ENCODE results near the gene VPS8.
"Not testable (repeated sequence)": the region's sequence is repeated elsewhere in the genome, so short reads cannot be mapped to it uniquely, and the experiment has no call there.

The VPS8 gene

DNA sequence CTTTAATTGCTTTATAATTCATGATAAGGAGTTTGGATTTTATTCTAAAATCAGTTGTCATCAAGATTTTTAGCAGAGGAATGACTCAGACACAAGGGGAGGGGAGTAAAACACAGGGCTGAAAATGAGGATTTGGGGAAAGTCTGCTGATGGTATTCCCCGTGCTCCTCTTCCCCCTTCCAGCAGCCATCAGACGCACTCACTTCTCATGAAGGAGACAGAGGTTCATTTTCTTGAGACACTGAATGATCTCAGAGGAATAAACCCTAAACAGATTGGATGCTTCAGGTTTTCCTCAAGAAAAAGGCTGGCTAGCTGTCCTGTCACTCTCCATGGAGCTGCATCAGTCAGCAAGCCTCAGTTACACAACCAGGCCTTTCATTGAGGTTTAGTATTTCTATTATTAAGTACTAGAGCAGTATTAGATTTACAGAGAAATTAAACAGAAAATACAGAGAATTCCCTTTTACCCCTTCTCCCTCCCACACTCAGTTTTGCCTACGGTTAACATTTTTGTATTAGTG lies 174.5 kb downstream of the VPS8 start:
- no peaks in the 10 kb centered on the region for H3K27me3 ChIP-seq (ENCODE audit: insufficient read depth, low read length)
- no peaks in the 10 kb centered on the region for H3K4me1 ChIP-seq (ENCODE audit: control insufficient read depth, insufficient read depth, low read length, unreplicated experiment)
- H3K27ac ChIP-seq (ENCODE audit: low read depth, low read length) = no peak overlapping the region
- H3K36me3 ChIP-seq (ENCODE audit: insufficient read depth, low read length) = no peaks in the 10 kb centered on the region
- no peaks in the 10 kb centered on the region for H3K79me2 ChIP-seq (ENCODE audit: control insufficient read depth, insufficient read depth, low read length, unreplicated experiment)
- H3K4me3 ChIP-seq (ENCODE audit: low read depth, low read length) = no peak overlapping the region
- no peak overlapping the region for H2AFZ ChIP-seq (ENCODE audit: low read length, unreplicated experiment)

DNA sequence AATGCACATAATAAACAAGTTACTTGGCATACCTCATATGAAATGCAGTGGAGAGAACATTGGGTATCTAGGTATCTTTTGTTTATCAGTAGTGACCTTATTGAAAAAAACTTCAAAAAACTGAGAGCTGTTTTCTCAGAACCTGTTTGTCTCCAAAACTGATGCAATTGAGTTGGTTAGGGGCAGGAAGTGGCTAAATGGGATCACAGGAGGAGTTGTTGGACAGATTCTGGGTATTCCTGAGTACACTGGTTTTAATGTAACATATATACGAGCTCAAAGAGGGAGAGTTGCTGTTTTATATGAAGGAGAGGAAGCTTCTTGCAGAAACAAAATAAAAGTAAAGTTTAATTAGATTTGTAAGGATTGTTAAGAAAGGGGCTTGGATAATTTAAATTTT lies 181.4 kb downstream of the VPS8 start:
- H3K4me3 ChIP-seq (ENCODE audit: low read depth, low read length) = no peak overlapping the region
- H3K36me3 ChIP-seq (ENCODE audit: insufficient read depth, low read length) = peaks cover 7% of the 10 kb centered on the region
- no peaks in the 10 kb centered on the region for H3K27me3 ChIP-seq (ENCODE audit: insufficient read depth, low read length)
- H3K27ac ChIP-seq (ENCODE audit: low read depth, low read length) = no peak overlapping the region
- H2AFZ ChIP-seq (ENCODE audit: low read length, unreplicated experiment) = no peak overlapping the region
- no peaks in the 10 kb centered on the region for H3K4me1 ChIP-seq (ENCODE audit: control insufficient read depth, insufficient read depth, low read length, unreplicated experiment)
- no peaks in the 10 kb centered on the region for H3K79me2 ChIP-seq (ENCODE audit: control insufficient read depth, insufficient read depth, low read length, unreplicated experiment)

DNA sequence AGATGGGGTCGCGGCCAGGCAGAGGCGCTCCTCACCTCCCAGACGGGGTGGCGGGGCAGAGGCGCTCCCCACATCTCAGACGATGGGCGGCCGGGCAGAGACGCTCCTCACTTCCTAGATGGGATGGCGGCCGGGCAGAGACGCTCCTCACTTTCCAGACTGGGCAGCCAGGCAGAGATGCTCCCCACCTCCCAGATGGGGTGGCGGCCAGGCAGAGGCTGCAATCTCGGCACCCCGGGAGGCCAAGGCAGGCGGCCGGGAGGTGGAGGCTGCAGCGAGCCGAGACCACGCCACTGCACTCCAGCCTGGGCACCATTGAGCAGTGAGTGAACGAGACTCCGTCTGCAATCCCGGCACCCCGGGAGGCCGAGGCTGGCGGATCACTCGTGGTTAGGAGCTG lies 191.9 kb downstream of the VPS8 start:
- H3K4me3 ChIP-seq (ENCODE audit: low read depth, low read length); H3K4me1 ChIP-seq (ENCODE audit: control insufficient read depth, insufficient read depth, low read length, unreplicated experiment); H3K27me3 ChIP-seq (ENCODE audit: insufficient read depth, low read length); H3K79me2 ChIP-seq (ENCODE audit: control insufficient read depth, insufficient read depth, low read length, unreplicated experiment); H2AFZ ChIP-seq (ENCODE audit: low read length, unreplicated experiment); H3K27ac ChIP-seq (ENCODE audit: low read depth, low read length): not testable (repeated sequence)
- H3K36me3 ChIP-seq (ENCODE audit: insufficient read depth, low read length) = peaks cover 18% of the 10 kb centered on the region

DNA sequence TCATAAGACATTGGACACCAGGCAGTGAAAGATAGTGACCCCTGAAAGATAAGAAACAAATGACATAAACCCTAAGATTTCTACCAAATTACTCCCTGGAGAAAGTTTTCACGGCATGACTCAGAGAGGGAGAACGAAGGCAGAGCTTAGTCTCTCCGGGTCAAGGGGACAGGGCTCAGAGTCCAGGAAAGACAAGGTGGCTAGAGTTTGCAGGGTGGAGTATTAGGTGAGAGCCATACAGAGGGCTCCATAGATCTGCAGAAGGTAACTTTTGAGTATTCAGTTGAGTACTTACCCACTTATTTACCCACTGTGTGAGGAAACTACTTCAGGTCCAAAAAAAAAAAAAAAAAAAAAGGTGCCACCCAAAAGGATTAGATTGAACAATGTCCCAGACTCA lies 197.7 kb downstream of the VPS8 start:
- H3K27ac ChIP-seq (ENCODE audit: low read depth, low read length) = no peak overlapping the region
- H3K4me1 ChIP-seq (ENCODE audit: control insufficient read depth, insufficient read depth, low read length, unreplicated experiment) = no peaks in the 10 kb centered on the region
- no peaks in the 10 kb centered on the region for H3K36me3 ChIP-seq (ENCODE audit: insufficient read depth, low read length)
- no peaks in the 10 kb centered on the region for H3K79me2 ChIP-seq (ENCODE audit: control insufficient read depth, insufficient read depth, low read length, unreplicated experiment)
- H3K4me3 ChIP-seq (ENCODE audit: low read depth, low read length) = no peak overlapping the region
- no peaks in the 10 kb centered on the region for H3K27me3 ChIP-seq (ENCODE audit: insufficient read depth, low read length)
- H2AFZ ChIP-seq (ENCODE audit: low read length, unreplicated experiment) = no peak overlapping the region

DNA sequence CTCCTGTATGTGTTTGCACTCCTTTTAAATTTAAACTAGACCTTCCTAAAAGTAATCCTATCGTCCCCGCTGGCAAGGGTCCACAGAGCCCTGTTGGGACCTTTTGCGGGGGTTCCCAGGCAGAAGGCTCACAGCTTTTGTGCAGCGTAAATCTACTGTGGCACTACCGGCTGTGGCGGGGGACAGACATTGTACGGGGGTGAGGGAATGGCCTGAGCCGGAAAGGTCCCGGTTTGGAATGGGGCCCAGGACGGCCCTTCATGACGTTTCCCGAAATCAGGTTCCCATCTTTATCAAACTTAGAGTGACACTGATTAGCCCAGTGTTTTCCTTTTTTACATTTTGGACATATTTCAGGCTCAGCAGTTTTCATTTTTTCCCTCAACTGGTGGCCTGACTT lies 205.6 kb downstream of the VPS8 start:
- not testable (repeated sequence) for H3K4me3 ChIP-seq (ENCODE audit: low read depth, low read length); H3K36me3 ChIP-seq (ENCODE audit: insufficient read depth, low read length); H2AFZ ChIP-seq (ENCODE audit: low read length, unreplicated experiment); H3K27ac ChIP-seq (ENCODE audit: low read depth, low read length); H3K79me2 ChIP-seq (ENCODE audit: control insufficient read depth, insufficient read depth, low read length, unreplicated experiment); H3K27me3 ChIP-seq (ENCODE audit: insufficient read depth, low read length); H3K4me1 ChIP-seq (ENCODE audit: control insufficient read depth, insufficient read depth, low read length, unreplicated experiment)

DNA sequence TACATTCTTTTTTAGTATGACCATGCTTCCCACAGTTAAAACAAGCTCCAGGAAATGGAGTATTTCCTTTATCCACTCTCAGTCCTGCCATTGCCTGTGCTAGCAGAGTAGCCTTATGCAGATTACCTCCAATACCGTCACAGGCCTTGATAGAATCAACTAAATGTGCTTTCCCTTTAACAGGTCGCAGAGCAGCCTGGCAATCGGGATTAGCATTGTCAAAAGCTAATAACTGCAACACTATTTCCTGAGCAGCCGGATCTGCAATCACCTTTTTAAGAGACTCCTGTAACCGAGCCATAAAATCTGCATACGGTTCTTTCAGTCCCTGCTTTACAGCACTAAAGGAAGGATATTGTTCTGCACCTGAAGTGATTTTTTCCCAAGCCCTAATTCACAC lies 206.0 kb downstream of the VPS8 start:
- H2AFZ ChIP-seq (ENCODE audit: low read length, unreplicated experiment); H3K27me3 ChIP-seq (ENCODE audit: insufficient read depth, low read length); H3K27ac ChIP-seq (ENCODE audit: low read depth, low read length); H3K4me1 ChIP-seq (ENCODE audit: control insufficient read depth, insufficient read depth, low read length, unreplicated experiment); H3K79me2 ChIP-seq (ENCODE audit: control insufficient read depth, insufficient read depth, low read length, unreplicated experiment); H3K4me3 ChIP-seq (ENCODE audit: low read depth, low read length); H3K36me3 ChIP-seq (ENCODE audit: insufficient read depth, low read length): not testable (repeated sequence)

DNA sequence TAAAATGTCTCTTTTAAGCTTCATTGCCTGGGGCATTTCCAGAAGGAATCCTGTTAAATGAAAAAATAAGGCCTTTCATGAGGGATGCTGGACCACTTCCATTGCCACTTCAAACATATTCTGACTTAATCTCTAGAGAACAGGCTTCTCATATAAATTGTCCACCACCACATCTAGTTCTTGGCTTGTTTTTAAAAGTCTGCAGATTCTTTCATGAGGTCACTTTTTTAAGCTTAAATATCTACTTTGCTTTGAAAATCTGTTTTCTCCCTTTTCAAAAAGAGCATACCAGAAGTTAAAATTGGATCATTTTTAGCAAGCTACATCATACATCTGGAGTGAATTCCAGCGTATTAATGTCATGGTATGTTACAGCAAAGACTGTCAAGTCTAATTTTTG lies 209.3 kb downstream of the VPS8 start:
- Histone ChIP-seq H3K27me3 (ENCODE audit: insufficient read depth, low read length) (no peaks in the 10 kb centered on the region), H3K36me3 (ENCODE audit: insufficient read depth, low read length) (no peaks in the 10 kb centered on the region), H2AFZ (ENCODE audit: low read length, unreplicated experiment) (no peak overlapping the region), H3K27ac (ENCODE audit: low read depth, low read length) (no peak overlapping the region), H3K4me1 (ENCODE audit: control insufficient read depth, insufficient read depth, low read length, unreplicated experiment) (no peaks in the 10 kb centered on the region), H3K79me2 (ENCODE audit: control insufficient read depth, insufficient read depth, low read length, unreplicated experiment) (no peaks in the 10 kb centered on the region), H3K4me3 (ENCODE audit: low read depth, low read length) (no peak overlapping the region)

DNA sequence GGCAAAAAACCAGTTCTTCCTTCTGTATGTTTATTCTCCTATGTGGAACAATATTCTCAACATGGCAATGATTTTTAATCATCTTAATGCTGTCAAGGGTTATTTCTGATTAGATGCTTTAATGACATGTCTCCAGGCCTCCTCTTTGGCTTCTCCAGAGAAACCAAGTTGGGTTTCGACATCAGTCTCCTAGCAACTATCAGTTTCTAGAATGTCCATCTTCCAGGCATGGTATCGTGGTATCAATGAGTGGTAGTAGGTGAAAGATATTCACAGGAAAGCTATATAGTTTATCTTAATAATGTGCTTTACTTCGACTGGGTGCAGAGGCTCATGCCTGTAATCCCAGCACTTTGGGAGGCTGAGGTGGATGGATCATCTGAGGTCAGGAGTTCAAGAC lies 212.4 kb downstream of the VPS8 start:
- Histone ChIP-seq H3K27me3 (ENCODE audit: insufficient read depth, low read length) (no peaks in the 10 kb centered on the region), H3K4me3 (ENCODE audit: low read depth, low read length) (no peak overlapping the region), H3K4me1 (ENCODE audit: control insufficient read depth, insufficient read depth, low read length, unreplicated experiment) (no peaks in the 10 kb centered on the region), H3K36me3 (ENCODE audit: insufficient read depth, low read length) (no peaks in the 10 kb centered on the region), H2AFZ (ENCODE audit: low read length, unreplicated experiment) (no peak overlapping the region), H3K79me2 (ENCODE audit: control insufficient read depth, insufficient read depth, low read length, unreplicated experiment) (no peaks in the 10 kb centered on the region), H3K27ac (ENCODE audit: low read depth, low read length) (no peak overlapping the region)

DNA sequence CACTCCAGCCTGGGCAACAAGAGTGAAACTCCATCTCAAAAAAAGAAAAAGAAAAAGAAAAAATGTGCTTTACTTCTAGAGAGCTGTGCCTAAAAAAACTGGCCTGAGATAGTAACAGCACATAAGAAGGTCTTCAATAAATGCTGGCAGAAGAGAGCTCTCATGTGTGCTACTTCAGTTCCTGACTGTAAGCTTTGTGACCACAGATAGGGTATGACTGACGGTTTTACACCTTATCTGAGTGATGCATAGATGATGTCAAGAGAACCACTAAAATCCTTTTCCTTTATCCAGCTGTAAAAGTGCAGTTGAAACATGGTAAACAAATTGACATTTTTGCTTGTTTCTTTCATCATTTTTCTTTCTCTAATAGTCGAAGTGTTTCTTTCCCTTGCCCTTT lies 213.0 kb downstream of the VPS8 start:
- Histone ChIP-seq H3K36me3 (ENCODE audit: insufficient read depth, low read length) (no peaks in the 10 kb centered on the region), H3K4me1 (ENCODE audit: control insufficient read depth, insufficient read depth, low read length, unreplicated experiment) (no peaks in the 10 kb centered on the region), H3K27me3 (ENCODE audit: insufficient read depth, low read length) (no peaks in the 10 kb centered on the region), H2AFZ (ENCODE audit: low read length, unreplicated experiment) (no peak overlapping the region), H3K4me3 (ENCODE audit: low read depth, low read length) (no peak overlapping the region), H3K27ac (ENCODE audit: low read depth, low read length) (no peak overlapping the region), H3K79me2 (ENCODE audit: control insufficient read depth, insufficient read depth, low read length, unreplicated experiment) (no peaks in the 10 kb centered on the region)

DNA sequence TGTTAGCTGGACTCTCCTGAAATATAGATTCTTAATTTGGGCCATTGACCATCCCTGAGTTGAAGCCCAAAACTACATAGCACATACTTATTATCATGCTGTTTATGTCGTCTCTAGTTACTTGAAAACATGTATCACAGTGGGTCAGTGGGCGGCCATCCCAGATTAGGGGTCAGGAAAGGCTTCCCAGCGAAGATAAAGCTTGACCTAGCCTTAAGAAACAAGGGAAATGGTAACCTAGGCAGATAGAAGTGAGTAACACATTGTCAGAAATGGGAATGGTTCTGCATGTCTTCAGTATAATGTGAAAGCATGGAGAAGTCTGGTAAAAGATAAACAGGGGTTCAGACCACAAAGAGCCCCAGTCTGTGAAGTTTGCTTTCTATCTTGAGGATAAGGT lies 216.2 kb downstream of the VPS8 start:
- Histone ChIP-seq H3K79me2 (ENCODE audit: control insufficient read depth, insufficient read depth, low read length, unreplicated experiment) (no peaks in the 10 kb centered on the region), H3K36me3 (ENCODE audit: insufficient read depth, low read length) (no peaks in the 10 kb centered on the region), H3K4me1 (ENCODE audit: control insufficient read depth, insufficient read depth, low read length, unreplicated experiment) (no peaks in the 10 kb centered on the region)

DNA sequence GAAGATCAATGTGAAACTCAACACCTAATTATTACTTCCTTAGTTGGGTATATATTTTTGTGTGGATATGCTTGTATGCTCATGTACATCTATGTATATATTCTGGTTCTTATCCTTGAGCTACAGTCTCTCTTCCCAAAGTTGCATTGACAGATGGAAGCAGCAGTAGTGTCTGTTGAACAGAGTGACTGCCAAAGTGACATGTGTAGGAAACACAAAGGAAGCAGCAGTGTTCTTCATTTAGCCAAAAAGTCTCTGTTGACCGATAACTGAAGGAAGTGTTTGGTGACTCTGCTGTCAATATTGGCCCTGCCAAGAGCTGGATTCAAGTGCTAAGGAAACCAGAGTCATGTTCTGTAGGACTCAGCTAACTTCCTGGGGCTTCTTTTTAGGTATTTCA lies 217.1 kb downstream of the VPS8 start:
- no peak overlapping the region for H3K4me3 ChIP-seq (ENCODE audit: low read depth, low read length)
- H3K27ac ChIP-seq (ENCODE audit: low read depth, low read length) = no peak overlapping the region
- no peaks in the 10 kb centered on the region for H3K79me2 ChIP-seq (ENCODE audit: control insufficient read depth, insufficient read depth, low read length, unreplicated experiment)
- no peaks in the 10 kb centered on the region for H3K27me3 ChIP-seq (ENCODE audit: insufficient read depth, low read length)
- H3K36me3 ChIP-seq (ENCODE audit: insufficient read depth, low read length) = no peaks in the 10 kb centered on the region
- H3K4me1 ChIP-seq (ENCODE audit: control insufficient read depth, insufficient read depth, low read length, unreplicated experiment) = no peaks in the 10 kb centered on the region
- H2AFZ ChIP-seq (ENCODE audit: low read length, unreplicated experiment) = no peak overlapping the region

More for the DNA sequence above, 216.2 kb downstream of the VPS8 start:
- H3K4me3 ChIP-seq (ENCODE audit: low read depth, low read length) = no peak overlapping the region
- no peak overlapping the region for H2AFZ ChIP-seq (ENCODE audit: low read length, unreplicated experiment)
- no peaks in the 10 kb centered on the region for H3K27me3 ChIP-seq (ENCODE audit: insufficient read depth, low read length)
- H3K27ac ChIP-seq (ENCODE audit: low read depth, low read length) = no peak overlapping the region
